Nucleus accumbens (tissue), 56 donors: ENCODE data around the gene TNKS1BP1.

Source experiments
- DNase-seq, 56 donors: peaks; one replicate each; lab custom pipeline; 2025; lab: John Stamatoyannopoulos, UW

The TNKS1BP1 gene

DNA sequence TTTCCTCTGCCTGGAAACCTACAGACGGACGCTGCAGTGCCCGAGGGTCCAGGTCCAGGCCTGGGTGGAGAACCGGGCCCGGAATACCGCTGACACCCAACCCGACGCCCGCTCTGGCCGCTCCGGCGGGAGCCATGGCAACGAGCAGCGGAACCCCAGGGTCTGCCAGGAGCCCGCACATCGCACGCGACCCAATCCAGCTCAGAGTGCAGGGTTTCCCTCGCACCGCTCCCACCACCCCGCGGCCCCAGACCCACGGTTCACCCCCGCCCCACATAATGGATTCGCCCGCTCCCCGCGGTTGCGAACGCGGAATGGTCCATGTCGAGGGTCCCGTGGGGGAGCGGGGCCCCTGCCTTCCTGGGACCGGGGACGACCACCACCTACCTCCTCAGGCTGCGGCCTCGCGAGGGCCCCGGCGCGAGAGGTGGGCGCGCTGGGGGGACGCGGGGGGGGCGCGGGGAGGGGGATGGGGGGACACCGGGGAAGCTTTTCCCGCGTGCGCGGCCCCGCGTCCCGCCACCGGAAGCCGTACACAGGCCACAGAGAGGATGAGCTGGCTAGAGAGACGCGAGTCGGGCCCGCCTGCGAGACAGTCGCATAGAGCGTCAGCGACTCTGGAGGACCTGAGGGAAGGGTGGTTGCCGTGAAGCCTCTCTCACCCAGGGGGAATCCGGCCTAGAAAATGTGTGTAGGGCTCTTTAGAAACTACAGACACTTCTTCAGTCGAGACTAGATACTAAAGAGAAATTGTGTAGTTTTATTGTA is 10.8 kb upstream of the TNKS1BP1 start, which contains the start of gene SSRP1:
TSS of gene SSRP1 (minus strand) at position 550 of the 768 bp plus-strand sequence. CDS start 771 bp downstream, outside the sequence.
- peak; percentile 26 to 93 (median 81) for DNase-seq

DNA sequence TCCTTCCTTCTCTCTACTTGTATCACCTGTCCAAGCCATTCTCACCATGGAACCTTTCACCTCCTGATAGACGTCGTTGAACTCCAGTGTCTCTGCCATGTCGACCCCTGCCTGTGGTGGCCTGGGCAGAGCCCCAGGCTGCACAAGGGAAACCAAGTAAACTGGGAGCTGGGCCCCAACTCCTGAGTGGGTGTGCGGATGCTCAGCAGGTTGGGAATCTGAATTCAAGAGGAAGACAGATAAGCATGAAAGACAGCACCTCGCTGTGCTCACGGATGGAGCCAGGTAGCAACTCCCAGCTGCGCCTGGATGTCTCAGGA is 10.2 kb upstream of the TNKS1BP1 start:
- DNase-seq: peak in 2 of 56 donors; percentile 35 to 55

GRCh38 chr11:57332694-57333440 is 8.1 kb upstream of the TNKS1BP1 start:
- no peak for DNase-seq

DNA sequence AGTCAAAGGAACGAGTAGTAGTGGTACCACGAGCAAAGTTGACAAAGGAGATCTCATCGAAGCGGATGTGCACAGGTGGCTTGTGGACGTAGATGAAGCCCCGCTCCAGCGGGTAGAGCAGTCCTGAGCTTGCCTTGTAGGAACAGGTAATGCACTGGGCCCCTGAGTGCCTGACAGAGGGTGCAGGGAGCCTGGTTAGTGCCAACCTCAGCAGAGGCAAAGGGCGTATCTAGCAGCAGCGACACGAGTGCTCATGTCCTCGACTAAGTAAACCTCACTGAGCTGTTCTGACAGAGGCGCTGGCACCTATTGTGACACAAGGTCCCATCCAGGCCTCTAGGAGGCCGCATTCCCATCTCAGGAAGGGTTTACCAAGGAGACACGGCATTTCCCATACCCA is 7.0 kb upstream of the TNKS1BP1 start:
- DNase-seq: no peak

GRCh38 chr11:57330029-57330428 is 5.3 kb upstream of the TNKS1BP1 start:
- no peak for DNase-seq

DNA sequence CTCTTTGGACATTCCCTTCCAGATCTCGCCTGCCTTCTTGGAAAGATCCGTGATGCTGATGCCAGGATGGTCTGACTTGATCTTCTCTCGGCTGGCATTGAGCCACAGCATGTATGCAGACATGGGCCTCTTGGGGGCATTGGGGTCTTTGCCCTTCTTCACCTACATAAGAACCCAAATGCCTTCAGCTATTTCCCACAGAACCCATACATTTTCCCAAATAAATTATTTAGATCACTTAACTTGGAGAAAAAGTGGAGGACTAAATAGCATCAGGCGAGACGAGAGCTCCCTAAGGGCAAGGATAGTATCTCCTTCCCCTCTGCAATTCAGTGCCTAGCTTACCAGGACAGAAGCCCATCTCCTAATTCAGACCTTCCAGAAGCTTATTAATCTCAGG is 3.0 kb upstream of the TNKS1BP1 start:
- no peak for DNase-seq

GRCh38 chr11:57325735-57326048 is 940 bp upstream of the TNKS1BP1 start:
- DNase-seq: no peak

DNA sequence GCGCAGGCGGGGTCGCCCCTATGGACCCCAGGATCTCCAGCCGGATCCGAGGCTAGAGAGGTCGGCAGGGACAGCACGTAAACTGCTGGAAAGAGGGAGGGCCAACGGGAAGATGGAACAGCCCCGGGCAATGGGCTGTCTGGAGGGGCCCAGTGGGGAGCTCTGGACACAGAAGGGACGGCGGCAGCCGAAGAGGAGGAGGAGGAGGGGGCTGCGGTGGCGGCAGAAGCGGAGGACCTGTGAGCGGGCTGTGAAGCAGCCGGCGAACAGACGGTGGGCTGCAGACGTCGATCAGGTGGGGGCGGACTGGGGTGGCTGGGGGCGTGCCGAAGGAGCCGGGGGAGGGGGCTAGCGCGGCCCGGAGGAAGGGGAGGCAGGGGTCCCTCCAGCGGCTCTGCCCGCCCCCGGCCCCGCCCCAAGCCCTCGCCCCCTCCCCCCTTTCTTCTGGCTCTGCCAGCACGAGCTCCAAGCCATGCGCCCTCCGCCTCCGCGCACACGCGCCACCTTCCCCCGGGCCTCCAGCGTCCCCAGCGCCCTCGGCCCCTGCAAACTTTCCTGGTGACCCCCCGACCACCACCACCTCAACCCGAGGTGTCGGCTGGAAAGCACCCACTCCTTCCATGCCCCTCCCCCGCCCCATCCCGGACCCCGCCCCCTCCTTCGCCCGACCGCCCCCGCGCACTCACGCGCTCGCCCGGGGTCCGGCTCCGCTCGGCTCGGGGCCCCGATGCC is 432 bp downstream of the TNKS1BP1 start:
- DNase-seq: peak in 22 of 56 donors; percentile 22 to 68 (median 42)

GRCh38 chr11:57323855-57324153 is 948 bp downstream of the TNKS1BP1 start:
- DNase-seq: peak in 2 of 56 donors; percentile 40 to 43

DNA sequence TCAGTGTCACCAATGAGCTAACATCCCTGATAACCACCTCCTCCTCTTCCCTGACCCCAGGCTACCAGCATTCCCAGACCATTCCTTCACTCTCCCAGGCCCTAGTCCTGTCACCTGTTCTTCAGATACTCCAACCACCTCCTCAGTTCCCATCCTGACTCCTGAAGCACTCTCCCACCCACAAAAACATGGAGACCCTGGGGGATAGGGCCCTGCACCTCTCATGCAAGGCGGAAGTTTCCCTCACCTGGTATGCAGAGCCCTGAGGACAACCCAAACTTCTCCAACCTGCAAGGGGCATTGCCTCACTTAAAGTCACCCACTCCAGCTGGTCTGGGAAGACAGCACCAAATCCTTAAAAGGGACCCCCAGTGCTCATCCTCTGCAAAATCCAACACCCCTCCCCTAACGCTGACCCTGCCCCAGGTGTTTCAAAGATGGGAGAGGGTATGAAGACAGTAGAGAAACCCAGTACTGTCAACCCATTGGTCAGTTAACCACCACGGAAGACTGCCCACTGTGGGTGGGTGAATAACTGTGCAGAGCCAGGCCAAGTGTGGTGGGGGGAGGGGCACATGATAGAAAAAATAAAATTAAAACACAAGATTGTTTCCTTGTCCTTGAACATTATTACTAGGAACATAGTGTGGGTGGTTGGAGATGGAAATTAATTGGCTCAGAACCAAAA is 1.4 kb downstream of the TNKS1BP1 start:
- DNase-seq: peak in 1 of 56 donors; percentile 36

DNA sequence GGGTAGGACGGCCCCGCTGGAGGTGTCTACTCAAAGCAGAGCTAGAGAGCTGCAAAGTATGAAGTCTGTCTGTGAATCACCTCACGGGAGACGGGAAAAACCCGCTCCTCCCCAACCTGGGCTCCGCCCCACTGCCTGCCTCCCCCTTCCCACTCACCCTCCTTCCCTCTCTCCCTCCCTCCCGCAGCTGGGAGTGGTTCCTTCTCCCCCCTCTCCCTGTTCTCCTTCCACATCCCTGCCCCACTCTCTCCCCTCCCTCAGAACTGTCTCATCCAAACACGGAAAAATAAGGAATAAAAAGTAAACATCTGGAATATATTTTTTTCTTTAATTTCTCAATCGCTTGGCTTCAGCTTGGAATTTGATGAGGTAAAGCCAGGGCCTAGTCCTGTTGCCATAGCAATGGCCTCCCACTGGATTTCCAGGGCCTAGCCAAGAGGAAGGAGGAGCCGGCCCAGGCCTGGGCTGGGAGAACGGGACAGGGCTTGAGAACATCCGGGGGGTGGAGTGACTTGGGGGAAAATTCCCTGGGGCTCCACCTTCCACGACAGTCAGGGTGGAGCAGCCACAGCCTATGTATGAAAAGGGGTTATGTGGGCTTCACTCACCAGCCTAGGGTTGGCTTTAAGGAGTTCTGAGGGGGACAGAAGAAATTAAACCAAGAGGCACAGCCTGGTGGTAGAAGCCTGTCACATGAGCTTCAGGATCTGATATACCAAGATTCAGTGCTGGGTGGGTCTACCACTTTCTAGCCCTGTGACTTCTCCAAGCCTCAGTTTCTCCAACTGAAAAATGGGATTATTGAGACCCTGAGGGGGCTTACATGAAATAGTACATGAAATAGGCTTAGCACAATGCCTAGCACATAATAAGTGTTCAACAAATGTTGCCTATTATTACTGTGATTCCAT is 2.2 kb downstream of the TNKS1BP1 start:
- DNase-seq: peak in 51 of 56 donors; percentile 21 to 86 (median 57)

- no peak for DNase-seq
These were observed 3.1 kb downstream of the TNKS1BP1 start for GRCh38 chr11:57321388-57322255.

GRCh38 chr11:57320719-57321387 is 3.9 kb downstream of the TNKS1BP1 start:
- DNase-seq: no peak

DNA sequence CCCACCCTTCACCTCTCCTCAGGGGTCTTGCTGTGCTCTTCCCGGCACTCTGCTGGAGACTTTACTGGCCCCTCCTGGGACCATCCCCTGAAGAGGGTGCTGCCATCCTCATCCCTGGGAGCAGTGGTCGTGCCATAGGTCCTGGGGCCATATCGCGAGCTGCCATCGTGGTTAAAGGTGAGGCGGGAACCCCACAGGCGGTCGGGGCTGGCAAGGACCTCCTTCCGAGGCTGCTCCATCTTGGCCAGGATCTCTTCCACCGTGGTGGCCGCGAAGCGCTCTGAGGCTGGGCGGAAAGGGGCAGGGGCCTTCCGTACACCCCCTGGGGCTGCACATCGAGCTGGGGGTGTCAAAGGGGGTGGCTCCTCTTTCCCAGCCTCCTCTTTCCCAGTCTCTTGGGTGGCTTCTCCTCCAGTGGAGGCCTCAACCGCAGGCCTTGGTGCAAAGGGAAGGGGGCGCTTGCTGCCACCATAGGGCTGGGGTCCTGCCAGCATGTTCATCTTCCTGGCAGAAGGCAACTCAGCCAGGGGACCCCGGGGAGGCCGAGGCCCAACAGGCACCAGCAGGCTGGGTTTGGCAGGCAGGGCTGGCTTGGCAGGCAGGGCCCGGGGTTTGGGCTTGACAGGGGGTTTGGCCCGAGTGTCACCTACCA is 4.6 kb downstream of the TNKS1BP1 start:
- no peak for DNase-seq

DNA sequence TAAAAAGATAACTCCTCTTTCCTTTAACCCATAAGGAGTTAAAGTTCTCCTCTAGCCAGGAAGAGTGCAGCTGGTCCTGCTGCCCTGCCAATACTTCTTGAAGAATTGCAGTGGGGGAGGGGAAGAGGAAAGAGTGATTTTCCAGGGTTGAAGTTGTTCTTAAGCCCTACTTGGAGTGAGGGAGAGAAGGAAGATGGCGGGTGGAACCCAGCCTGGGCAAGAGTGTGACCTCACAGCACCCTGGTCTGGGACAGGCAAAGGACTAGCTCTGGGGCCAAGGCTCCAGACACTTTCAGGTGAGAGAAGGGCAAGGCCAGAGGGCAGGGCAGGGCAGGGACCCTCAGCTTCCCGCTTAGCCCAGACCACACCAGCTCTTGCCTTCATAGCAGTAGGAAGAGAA is 6.6 kb downstream of the TNKS1BP1 start:
- DNase-seq: peak in 1 of 56 donors; percentile 10

DNA sequence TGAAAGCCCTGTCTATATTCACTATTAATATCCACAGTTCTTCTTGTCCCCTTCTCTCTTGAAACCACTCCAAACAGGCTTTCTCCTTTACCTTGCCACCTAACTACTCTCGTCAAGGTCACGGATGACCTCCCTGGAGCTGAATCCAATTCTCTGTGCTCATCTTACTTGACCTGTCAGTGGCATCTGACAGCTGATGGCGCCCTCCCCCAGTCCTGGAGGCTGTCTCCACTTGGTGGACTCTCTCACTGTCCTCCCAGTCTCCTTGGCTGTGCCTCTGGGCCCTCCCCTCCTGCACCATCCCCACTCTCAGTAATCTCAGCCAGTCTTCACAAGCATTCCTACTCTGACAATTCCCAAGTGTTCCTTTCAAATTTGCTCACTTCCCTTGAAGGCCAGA is 8.7 kb downstream of the TNKS1BP1 start:
- no peak for DNase-seq

- no peak for DNase-seq
These were observed 9.3 kb downstream of the TNKS1BP1 start for GRCh38 chr11:57315491-57315890.
